ENCODE data around the gene CLCNKB. TPM values are rescaled to one million over a fixed set of nuclear protein-coding genes. Genes with fewer than 3 reads are reported as not detected.

The CLCNKB gene
- total RNA-seq, 1 donor from 2014 or later = 0.97 TPM

GRCh38 chr1:16017461-16018303, 25.9 kb upstream of the CLCNKB start, which contains the start of gene HSPB7:
Gene HSPB7 (minus strand): TSS chr1:16018043. CDS start chr1:16017963, 80 bp downstream.
- Histone ChIP-seq H4K20me1 (ENCODE audit: low read depth) (no peaks in the 10 kb centered on the region), H3K4me3 (no peak within 1 kb of the TSS), H3K27ac (no peak within 1 kb of the TSS), H3K4me2 (no peak within 1 kb of the TSS), H2AFZ (replicated peaks) (peak within 1 kb of the TSS; percentile 61), H3K36me3 (no peaks in the 10 kb centered on the region), H3F3A (ENCODE audit: low read depth) (no peaks in the 10 kb centered on the region), H3K9ac (no peak within 1 kb of the TSS), H3K79me2 (ENCODE audit: low read depth) (no peaks in the 10 kb centered on the region), H3K4me1 (peaks cover 6% of the 10 kb centered on the region), H3K27me3 (peaks cover 29% of the 10 kb centered on the region), H3K9me3 (ENCODE audit: low read depth) (no peaks in the 10 kb centered on the region)
- DNase-seq (ENCODE audit: low spot score) = peak; percentile 70
- Mint-ChIP-seq H3K4me3 (no peak within 1 kb of the TSS), H3K4me1 (peaks cover 42% of the 10 kb centered on the region), H3K27ac (peak within 1 kb of the TSS; percentile 76), H3K27me3 (ENCODE audit: insufficient read depth, low read depth) (peaks cover 18% of the 10 kb centered on the region), H3K36me3 (no peaks in the 10 kb centered on the region), H3K9me3 (no peaks in the 10 kb centered on the region)
- TF ChIP-seq, protein P1, sequence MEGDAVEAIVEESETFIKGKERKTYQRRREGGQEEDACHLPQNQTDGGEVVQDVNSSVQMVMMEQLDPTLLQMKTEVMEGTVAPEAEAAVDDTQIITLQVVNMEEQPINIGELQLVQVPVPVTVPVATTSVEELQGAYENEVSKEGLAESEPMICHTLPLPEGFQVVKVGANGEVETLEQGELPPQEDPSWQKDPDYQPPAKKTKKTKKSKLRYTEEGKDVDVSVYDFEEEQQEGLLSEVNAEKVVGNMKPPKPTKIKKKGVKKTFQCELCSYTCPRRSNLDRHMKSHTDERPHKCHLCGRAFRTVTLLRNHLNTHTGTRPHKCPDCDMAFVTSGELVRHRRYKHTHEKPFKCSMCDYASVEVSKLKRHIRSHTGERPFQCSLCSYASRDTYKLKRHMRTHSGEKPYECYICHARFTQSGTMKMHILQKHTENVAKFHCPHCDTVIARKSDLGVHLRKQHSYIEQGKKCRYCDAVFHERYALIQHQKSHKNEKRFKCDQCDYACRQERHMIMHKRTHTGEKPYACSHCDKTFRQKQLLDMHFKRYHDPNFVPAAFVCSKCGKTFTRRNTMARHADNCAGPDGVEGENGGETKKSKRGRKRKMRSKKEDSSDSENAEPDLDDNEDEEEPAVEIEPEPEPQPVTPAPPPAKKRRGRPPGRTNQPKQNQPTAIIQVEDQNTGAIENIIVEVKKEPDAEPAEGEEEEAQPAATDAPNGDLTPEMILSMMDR (IDR thresholded peaks at IDR 0.05) = peak; percentile 32
- TF ChIP-seq EZH2 (IDR thresholded peaks at IDR 0.05) = no peak
- TF ChIP-seq EZH2phosphoT487 (IDR thresholded peaks at IDR 0.05) = no peak

- Histone ChIP-seq H3K36me3 (no peaks in the 10 kb centered on the region), H3F3A (ENCODE audit: low read depth) (no peaks in the 10 kb centered on the region), H3K4me1 (peaks cover under 1% of the 10 kb centered on the region), H3K4me2 (no peak overlapping the region), H3K9me3 (ENCODE audit: low read depth) (no peaks in the 10 kb centered on the region), H3K4me3 (no peak overlapping the region), H3K27ac (no peak overlapping the region), H3K79me2 (ENCODE audit: low read depth) (no peaks in the 10 kb centered on the region), H3K9ac (no peak overlapping the region), H3K27me3 (peaks cover 23% of the 10 kb centered on the region), H2AFZ (replicated peaks) (no peak overlapping the region), H4K20me1 (ENCODE audit: low read depth) (no peaks in the 10 kb centered on the region)
- Mint-ChIP-seq H3K9me3 (no peaks in the 10 kb centered on the region), H3K36me3 (no peaks in the 10 kb centered on the region), H3K27me3 (ENCODE audit: insufficient read depth, low read depth) (peaks cover 18% of the 10 kb centered on the region), H3K4me1 (peaks cover 42% of the 10 kb centered on the region), H3K4me3 (no peak overlapping the region), H3K27ac (peak overlapping the region; percentile 76)
- TF ChIP-seq EZH2phosphoT487 (IDR thresholded peaks at IDR 0.05) = no peak
- no peak for TF ChIP-seq EZH2 (IDR thresholded peaks at IDR 0.05)
- TF ChIP-seq, protein P1 (IDR thresholded peaks at IDR 0.05) = no peak
- no peak for DNase-seq (ENCODE audit: low spot score)
Observed at GRCh38 chr1:16018308-16018707, 25.3 kb upstream of the CLCNKB start.

- H3K4me3 Mint-ChIP-seq = peak overlapping the region; percentile 46
- peaks cover 18% of the 10 kb centered on the region for H3K27me3 Mint-ChIP-seq (ENCODE audit: insufficient read depth, low read depth)
- H3K4me3 ChIP-seq = no peak overlapping the region
- H3K36me3 Mint-ChIP-seq = no peaks in the 10 kb centered on the region
- H3K27ac ChIP-seq = no peak overlapping the region
- H3K36me3 ChIP-seq = no peaks in the 10 kb centered on the region
- DNase-seq (ENCODE audit: low spot score) = no peak
- H3K4me1 ChIP-seq = no peaks in the 10 kb centered on the region
- no peaks in the 10 kb centered on the region for H4K20me1 ChIP-seq (ENCODE audit: low read depth)
- peaks cover 42% of the 10 kb centered on the region for H3K4me1 Mint-ChIP-seq
- H3K9me3 Mint-ChIP-seq = no peaks in the 10 kb centered on the region
- H3K9ac ChIP-seq = no peak overlapping the region
- no peaks in the 10 kb centered on the region for H3F3A ChIP-seq (ENCODE audit: low read depth)
- H3K79me2 ChIP-seq (ENCODE audit: low read depth) = no peaks in the 10 kb centered on the region
- no peak overlapping the region for H3K4me2 ChIP-seq
- H3K27ac Mint-ChIP-seq = peak overlapping the region; percentile 86
- peaks cover 16% of the 10 kb centered on the region for H3K27me3 ChIP-seq
- no peak overlapping the region for H2AFZ ChIP-seq (replicated peaks)
- H3K9me3 ChIP-seq (ENCODE audit: low read depth) = no peaks in the 10 kb centered on the region
- TF ChIP-seq EZH2phosphoT487 (IDR thresholded peaks at IDR 0.05) = no peak
- TF ChIP-seq EZH2 (IDR thresholded peaks at IDR 0.05) = no peak
Observed at GRCh38 chr1:16018749-16019643, 24.6 kb upstream of the CLCNKB start.
